ENCODE measurements around the gene B3GAT2.

GRCh38 chr6:70813885-70814284, 143.0 kb downstream of the B3GAT2 start:
- TF ChIP-seq CTCF (tag by site-specific recombination; IDR thresholded peaks at IDR 0.05) (no peak), ZNF221 (tag by site-specific recombination; IDR thresholded peaks at IDR 0.05; ENCODE audit: borderline replicate concordance) (no peak), MZF1 (tag by site-specific recombination; IDR thresholded peaks at IDR 0.05; ENCODE audit: borderline replicate concordance) (no peak), KLF9 (tag by site-specific recombination; IDR thresholded peaks at IDR 0.05; ENCODE audit: low read depth) (no peak), ZBTB20 (tag by site-specific recombination; IDR thresholded peaks at IDR 0.05) (no peak), KLF16 (tag by site-specific recombination; IDR thresholded peaks at IDR 0.05) (no peak)
